Prostate gland (tissue), 2 donors: Measurements from ENCODE around the gene NAV2. TPM values are rescaled to one million over a fixed set of nuclear protein-coding genes. Genes with fewer than 3 reads are reported as not detected.

Source experiments
- DNase-seq: peaks from one replicate; pipeline ENCODE4 v3.0.0-alpha.2; 2019; ENCODE audit warnings: low spot score
- H3K27ac ChIP-seq, 2 donors: fragments of 200-600 bp; sonication (generic); 2 replicates each; pipeline ENCODE4 v1.5.1; 2017 to 2019
- H3K27me3 ChIP-seq: fragments of 200-600 bp; sonication (generic); replicated peaks from 2 replicates; pipeline ENCODE4 v1.5.1; 2019; ENCODE audit not compliant: insufficient read depth
- H3K36me3 ChIP-seq, 2 donors: fragments of 200-600 bp; sonication (generic); 1 replicate in 1 of 2; 2 replicates in 1 of 2; pipeline versions ENCODE4 v1.5.1 to v1.8.1; 2017 to 2019
- H3K4me1 ChIP-seq: fragments of 200-600 bp; sonication (generic); replicated peaks from 2 replicates; pipeline ENCODE4 v1.5.1; 2019
- H3K4me3 ChIP-seq, 2 donors: fragments of 200-600 bp; sonication (generic); 2 replicates each; pipeline ENCODE4 v1.5.1; 2017 to 2019
- H3K9me3 ChIP-seq: fragments of 200-600 bp; sonication (generic); 2 replicates; pipeline ENCODE4 v1.5.1; 2017
- POLR2A ChIP-seq: fragments of 450-650 bp; IDR thresholded peaks from one replicate; pipeline ENCODE4 v1.6.1; 2016; ENCODE audit warnings: antibody characterized with exemption, mild to moderate bottlenecking
- POLR2AphosphoS5 ChIP-seq: sonication (generic); formaldehyde crosslinking; IDR thresholded peaks from one replicate; pipeline ENCODE4 v1.6.1; 2017; ENCODE audit warnings: antibody characterized with exemption
- WGBS: methylation state at CpG from one replicate; pipeline ENCODE4 v1.1.5; 2018; 5-methylcytosine and 5-hydroxymethylcytosine counted together
- intact Hi-C: fragments of 100-400 bp; cut with DNase I; formaldehyde crosslinking; loops from one replicate; pipeline ENCODE4 v1.14.2; 2022
- total RNA-seq, 2 donors: library from RNA; depleted of rRNA; stranded (reverse); fragments of >200 nt; gene quantifications; one replicate each; pipeline ENCODE4 v1.1.0, GENCODE V29; 2016
- TF ChIP-seq, protein P1 (sequence below), 4 experiments: fragments of 200-600 bp in 2 of 4; fragments of 450-650 bp in 2 of 4; sonication (generic) in 2 of 4; IDR thresholded peaks; 1 replicate in 3 of 4; 2 replicates in 1 of 4; pipeline ENCODE4 v1.5.1; 2016 to 2019; ENCODE audit warnings: antibody characterized with exemption in 4 of 4, mild to moderate bottlenecking in 2 of 4, moderate library complexity in 2 of 4

The NAV2 gene
- total RNA-seq, 2 donors from 2014 or later: 17.1 to 26.6 TPM

DNA sequence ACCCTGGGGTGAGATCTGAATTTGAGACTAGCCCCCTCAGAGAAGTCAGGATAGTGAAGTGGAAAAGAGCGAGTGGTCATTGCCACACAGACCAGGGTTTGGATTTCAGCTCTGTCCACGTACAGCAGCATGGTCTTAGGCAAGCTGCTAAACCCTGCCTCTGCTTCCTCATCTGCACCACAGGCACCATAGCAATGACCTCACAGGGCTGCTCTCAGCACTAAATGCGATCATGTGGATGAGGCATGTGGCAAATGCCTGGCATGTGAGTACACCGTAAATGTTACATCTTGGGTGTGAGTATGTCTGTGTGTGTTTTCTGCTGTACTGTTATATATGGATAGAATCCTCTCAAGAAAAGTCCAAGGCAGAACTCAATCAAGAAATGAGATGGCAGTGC lies 15.8 kb downstream of the NAV2 start:
- Histone ChIP-seq H3K36me3 (no peaks in the 10 kb centered on the region), H3K4me1 (no peaks in the 10 kb centered on the region), H3K4me3 (no peak overlapping the region), H3K27me3 (no peaks in the 10 kb centered on the region), H3K27ac (no peak overlapping the region), H3K9me3 (no peaks in the 10 kb centered on the region)
- no peak for DNase-seq
- WGBS: 94% methylated on average over 4 of the region's 4 CpGs
- no peak for TF ChIP-seq POLR2AphosphoS5
- TF ChIP-seq, protein P1, sequence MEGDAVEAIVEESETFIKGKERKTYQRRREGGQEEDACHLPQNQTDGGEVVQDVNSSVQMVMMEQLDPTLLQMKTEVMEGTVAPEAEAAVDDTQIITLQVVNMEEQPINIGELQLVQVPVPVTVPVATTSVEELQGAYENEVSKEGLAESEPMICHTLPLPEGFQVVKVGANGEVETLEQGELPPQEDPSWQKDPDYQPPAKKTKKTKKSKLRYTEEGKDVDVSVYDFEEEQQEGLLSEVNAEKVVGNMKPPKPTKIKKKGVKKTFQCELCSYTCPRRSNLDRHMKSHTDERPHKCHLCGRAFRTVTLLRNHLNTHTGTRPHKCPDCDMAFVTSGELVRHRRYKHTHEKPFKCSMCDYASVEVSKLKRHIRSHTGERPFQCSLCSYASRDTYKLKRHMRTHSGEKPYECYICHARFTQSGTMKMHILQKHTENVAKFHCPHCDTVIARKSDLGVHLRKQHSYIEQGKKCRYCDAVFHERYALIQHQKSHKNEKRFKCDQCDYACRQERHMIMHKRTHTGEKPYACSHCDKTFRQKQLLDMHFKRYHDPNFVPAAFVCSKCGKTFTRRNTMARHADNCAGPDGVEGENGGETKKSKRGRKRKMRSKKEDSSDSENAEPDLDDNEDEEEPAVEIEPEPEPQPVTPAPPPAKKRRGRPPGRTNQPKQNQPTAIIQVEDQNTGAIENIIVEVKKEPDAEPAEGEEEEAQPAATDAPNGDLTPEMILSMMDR (IDR thresholded peaks at IDR 0.05): no peak
- no peak for TF ChIP-seq POLR2A
- intact Hi-C loops: no loop called here

DNA sequence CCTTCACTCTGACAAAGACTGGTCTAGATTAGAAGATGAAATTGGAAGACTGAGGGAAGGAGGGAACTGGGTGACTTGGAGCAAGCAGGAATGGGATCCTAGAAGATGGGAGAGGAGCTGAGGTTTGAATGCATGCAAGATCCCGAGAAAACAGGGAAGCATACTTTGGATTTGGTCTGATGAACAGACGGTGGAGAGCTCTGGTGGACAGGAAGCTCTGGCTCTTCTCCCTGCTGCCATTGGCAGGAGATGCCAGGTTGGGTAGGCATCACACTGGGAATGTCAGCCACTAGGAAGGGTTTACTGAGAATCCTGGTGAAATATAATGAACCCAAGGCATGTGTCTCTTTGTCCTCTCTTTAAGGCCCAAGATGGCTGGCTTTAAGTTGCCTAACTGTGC lies 16.5 kb downstream of the NAV2 start:
- intact Hi-C loops: no loop called here
- Histone ChIP-seq H3K36me3 (no peaks in the 10 kb centered on the region), H3K9me3 (no peaks in the 10 kb centered on the region), H3K4me3 (no peak overlapping the region), H3K4me1 (no peaks in the 10 kb centered on the region), H3K27ac (no peak overlapping the region), H3K27me3 (no peaks in the 10 kb centered on the region)
- 93% methylated on average over 2 of the region's 2 CpGs for WGBS
- TF ChIP-seq POLR2AphosphoS5 (no peak), POLR2A (no peak)
- TF ChIP-seq, protein P1 (IDR thresholded peaks at IDR 0.05): no peak
- no peak for DNase-seq

DNA sequence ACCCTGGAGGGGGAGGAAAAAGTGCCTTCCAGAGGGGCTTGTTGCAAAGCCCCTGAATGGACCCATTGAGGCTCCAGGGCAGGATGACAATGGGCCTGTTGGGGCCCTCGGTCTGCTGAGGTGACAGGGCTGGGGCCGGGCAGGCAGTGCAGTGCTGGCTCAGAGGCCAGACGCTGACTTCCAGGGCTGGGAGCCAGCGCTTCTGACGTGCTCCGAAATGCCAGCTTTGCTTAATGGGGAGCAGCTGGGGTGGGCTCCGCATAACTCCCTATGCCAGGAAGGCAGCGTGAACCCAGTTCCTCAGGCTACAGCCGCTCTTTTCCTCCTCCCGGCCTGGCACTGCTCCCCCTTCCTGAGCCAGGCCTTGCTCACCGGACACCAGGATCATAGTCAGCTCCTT lies 17.7 kb downstream of the NAV2 start:
- Histone ChIP-seq H3K4me3 (no peak overlapping the region), H3K27ac (no peak overlapping the region), H3K27me3 (no peaks in the 10 kb centered on the region), H3K9me3 (no peaks in the 10 kb centered on the region), H3K36me3 (no peaks in the 10 kb centered on the region), H3K4me1 (no peaks in the 10 kb centered on the region)
- no peak for TF ChIP-seq POLR2A
- TF ChIP-seq POLR2AphosphoS5: no peak
- TF ChIP-seq, protein P1 (IDR thresholded peaks at IDR 0.05): no peak
- WGBS: 41% methylated on average over 11 of the region's 11 CpGs
- DNase-seq: no peak
- intact Hi-C loops: no loop called here

DNA sequence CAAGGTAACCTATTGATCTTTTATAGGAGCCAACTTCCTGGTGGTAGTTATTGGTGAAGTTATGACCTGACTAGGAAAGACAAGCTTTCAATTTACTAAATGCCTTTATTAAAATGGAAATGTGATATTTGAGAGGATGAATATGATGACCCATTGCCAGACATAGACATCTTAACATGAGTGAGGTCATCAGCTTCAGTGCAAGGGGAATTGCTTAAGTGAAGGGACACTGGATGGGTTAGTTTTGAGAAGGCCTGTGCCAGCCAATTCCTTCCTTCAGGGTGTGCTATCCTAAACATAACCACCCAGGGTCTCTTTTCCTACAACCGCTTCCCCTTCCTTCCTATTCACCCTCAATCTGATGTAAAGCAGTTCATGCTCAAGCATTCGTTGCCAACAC lies 21.5 kb downstream of the NAV2 start:
- H3K4me3 ChIP-seq: no peak overlapping the region
- no peaks in the 10 kb centered on the region for H3K4me1 ChIP-seq
- no peak for DNase-seq
- H3K27me3 ChIP-seq: no peaks in the 10 kb centered on the region
- intact Hi-C loops: no loop called here
- no peak overlapping the region for H3K27ac ChIP-seq
- TF ChIP-seq, protein P1 (IDR thresholded peaks at IDR 0.05): no peak
- TF ChIP-seq POLR2AphosphoS5 (no peak), POLR2A (no peak)
- whole genome bisulfite sequencing: 89% methylated on average over 2 of the region's 2 CpGs
- H3K36me3 ChIP-seq: no peaks in the 10 kb centered on the region
- H3K9me3 ChIP-seq: no peaks in the 10 kb centered on the region

DNA sequence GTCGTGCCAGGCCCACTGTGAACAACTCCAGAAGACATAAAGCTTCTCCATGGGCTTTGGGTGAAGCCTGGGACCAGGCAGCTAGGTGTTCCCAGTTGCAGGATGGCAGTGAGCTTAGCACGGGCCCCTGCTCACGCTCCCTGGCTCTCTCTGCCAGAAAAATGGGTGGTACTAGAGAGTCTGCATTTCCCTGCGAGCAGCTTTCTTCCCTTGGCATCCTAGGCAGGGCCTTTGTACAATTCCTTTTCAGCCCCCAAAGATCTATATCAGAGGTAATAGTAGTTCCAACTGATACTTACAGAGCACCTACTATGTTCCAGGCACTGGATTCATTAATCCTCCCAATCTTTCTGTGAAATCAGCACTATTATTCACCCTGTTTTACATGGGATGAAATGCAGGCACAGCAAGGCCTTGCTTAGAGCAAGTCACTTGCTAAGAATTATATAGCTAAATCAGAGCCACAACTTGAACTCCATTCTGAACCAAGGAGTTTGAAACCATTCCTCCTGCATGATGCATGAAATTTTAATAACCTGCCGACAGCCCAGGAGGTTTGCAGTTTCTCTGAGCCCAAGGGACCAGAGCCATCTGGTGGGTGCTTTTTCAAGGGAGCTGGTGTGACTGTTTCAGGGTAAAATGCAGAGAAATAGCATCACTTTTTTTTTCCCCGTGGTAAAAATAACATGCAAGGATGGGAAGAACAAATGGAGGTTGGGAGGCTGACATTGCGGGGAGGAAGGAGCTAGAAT lies 22.7 kb downstream of the NAV2 start:
- WGBS: 50% methylated on average over 7 of the region's 7 CpGs
- no peak overlapping the region for H3K4me3 ChIP-seq
- no peaks in the 10 kb centered on the region for H3K36me3 ChIP-seq
- no peaks in the 10 kb centered on the region for H3K4me1 ChIP-seq
- intact Hi-C loops: no loop called here
- no peak for DNase-seq
- H3K27me3 ChIP-seq: no peaks in the 10 kb centered on the region
- no peak overlapping the region for H3K27ac ChIP-seq
- no peaks in the 10 kb centered on the region for H3K9me3 ChIP-seq
- TF ChIP-seq, protein P1 (IDR thresholded peaks at IDR 0.05): peak in 3 of 4 experiments; percentile 12 to 34 (median 15)
- TF ChIP-seq POLR2A (no peak), POLR2AphosphoS5 (no peak)
